Neural progenitor cell (in vitro differentiated cells): ENCODE data around the gene PAGE2.

Experiments used
- CTCF ChIP-seq: fragments of 200-600 bp; sonication (generic); IDR thresholded peaks from 2 replicates; pipeline ENCODE4 v1.5.1; 2017; ENCODE audit warnings: antibody characterized with exemption, mild to moderate bottlenecking
- EZH2 ChIP-seq: fragments of 200-600 bp; sonication (generic); IDR thresholded peaks from 2 replicates; pipeline ENCODE4 v1.6.1; 2017; ENCODE audit warnings: antibody characterized with exemption, mild to moderate bottlenecking, moderate library complexity

- no peak for TF ChIP-seq CTCF
- TF ChIP-seq EZH2 = no peak
Measured at GRCh38 chrX:55039471-55039870, 49.3 kb upstream of the PAGE2 start.
